Erythroblast (primary cell): ENCODE results near the gene MPRIP.
"Not testable (repeated sequence)": the region's sequence is repeated elsewhere in the genome, so short reads cannot be mapped to it uniquely, and the experiment has no call there.

Source experiments
- DNase-seq, 2 experiments: peaks; one replicate each; lab custom pipeline; 2025; lab: John Stamatoyannopoulos, UW
- GATA1 ChIP-seq: IDR thresholded peaks from 2 replicates; pipeline ENCODE4 v1.6.1; 2011; ENCODE audit warnings: low read depth, mild to moderate bottlenecking, control low read depth, low read length, moderate library complexity
- POLR2A ChIP-seq: IDR thresholded peaks from 2 replicates; pipeline ENCODE4 v1.6.1; 2011; ENCODE audit warnings: mild to moderate bottlenecking, low read length

MPRIP gene

GRCh38 chr17:17042384-17042736 lies at the start of gene MPRIP:
MPRIP (plus strand) TSS chr17:17042457; CDS start chr17:17042849, 392 bp downstream.
- TF ChIP-seq GATA1 (no peak), POLR2A (no peak)
- DNase-seq, result no peak

GRCh38 chr17:16994631-16995030 lies 47.6 kb upstream of the MPRIP start:
- DNase-seq, result no peak
- TF ChIP-seq GATA1 (no peak), POLR2A (no peak)

- no peak for DNase-seq
- TF ChIP-seq GATA1 (no peak), POLR2A (no peak)
Observed at GRCh38 chr17:16995930-16996329, 46.3 kb upstream of the MPRIP start.

- DNase-seq, result not testable (repeated sequence)
Observed at GRCh38 chr17:16996726-16997125, 45.5 kb upstream of the MPRIP start.

- no peak for TF ChIP-seq GATA1
- TF ChIP-seq POLR2A, result no peak
- no peak for DNase-seq
Observed at GRCh38 chr17:16997514-16998429, 44.5 kb upstream of the MPRIP start.

GRCh38 chr17:16999931-17000625 lies 42.2 kb upstream of the MPRIP start:
- TF ChIP-seq GATA1 (no peak), POLR2A (no peak)

GRCh38 chr17:17001076-17001777 lies 41.0 kb upstream of the MPRIP start:
- TF ChIP-seq GATA1 (no peak), POLR2A (no peak)
- DNase-seq, result no peak

More at GRCh38 chr17:16999931-17000625, 42.2 kb upstream of the MPRIP start:
- no peak for DNase-seq

GRCh38 chr17:17001874-17002520 lies 40.3 kb upstream of the MPRIP start:
- peak; percentile 75 to 86 for DNase-seq
- TF ChIP-seq POLR2A (no peak), GATA1 (no peak)

GRCh38 chr17:17002731-17003715 lies 39.2 kb upstream of the MPRIP start:
- not testable (repeated sequence) for DNase-seq

- no peak for TF ChIP-seq POLR2A
- no peak for TF ChIP-seq GATA1
- no peak for DNase-seq
Observed at GRCh38 chr17:17004251-17004996, 37.8 kb upstream of the MPRIP start.

GRCh38 chr17:17004997-17005614 lies 37.2 kb upstream of the MPRIP start:
- not testable (repeated sequence) for DNase-seq

GRCh38 chr17:17007891-17008290 lies 34.4 kb upstream of the MPRIP start:
- DNase-seq, result not testable (repeated sequence)

GRCh38 chr17:17008621-17009397 lies 33.4 kb upstream of the MPRIP start:
- DNase-seq, result not testable (repeated sequence)

- DNase-seq, result not testable (repeated sequence)
Observed at GRCh38 chr17:17009972-17010371, 32.3 kb upstream of the MPRIP start.

GRCh38 chr17:17010545-17011034 lies 31.7 kb upstream of the MPRIP start:
- DNase-seq, result not testable (repeated sequence)

GRCh38 chr17:17011043-17011907 lies 31.0 kb upstream of the MPRIP start:
- not testable (repeated sequence) for DNase-seq
